NCI-H2196 (cell line): ENCODE data around the gene TBC1D10A.

Source experiments
- DNase-seq: peaks from one replicate; lab custom pipeline; 2025; ENCODE audit not compliant: unreplicated experiment; lab: John Stamatoyannopoulos, UW

TBC1D10A gene

DNA sequence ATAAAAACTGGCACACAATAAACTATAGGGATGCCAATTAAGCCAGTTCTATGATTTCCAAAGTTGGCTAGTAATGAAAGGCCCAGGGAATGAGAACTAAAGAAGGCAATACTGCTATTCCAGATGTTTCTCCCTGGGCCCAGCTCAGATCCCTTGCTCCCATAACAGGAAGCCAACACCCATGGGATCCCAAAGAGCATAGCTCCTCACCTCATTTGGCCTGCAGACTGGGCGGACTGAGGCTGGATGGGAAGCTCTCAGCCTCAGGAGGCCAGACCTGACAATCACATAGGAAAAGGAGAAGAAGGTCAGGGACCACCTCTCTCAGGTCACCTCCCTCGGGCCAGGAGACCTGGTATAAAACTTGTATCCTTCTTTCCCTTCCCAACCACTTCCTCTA, 5.3 kb downstream of the TBC1D10A start:
- DNase-seq = no peak

DNA sequence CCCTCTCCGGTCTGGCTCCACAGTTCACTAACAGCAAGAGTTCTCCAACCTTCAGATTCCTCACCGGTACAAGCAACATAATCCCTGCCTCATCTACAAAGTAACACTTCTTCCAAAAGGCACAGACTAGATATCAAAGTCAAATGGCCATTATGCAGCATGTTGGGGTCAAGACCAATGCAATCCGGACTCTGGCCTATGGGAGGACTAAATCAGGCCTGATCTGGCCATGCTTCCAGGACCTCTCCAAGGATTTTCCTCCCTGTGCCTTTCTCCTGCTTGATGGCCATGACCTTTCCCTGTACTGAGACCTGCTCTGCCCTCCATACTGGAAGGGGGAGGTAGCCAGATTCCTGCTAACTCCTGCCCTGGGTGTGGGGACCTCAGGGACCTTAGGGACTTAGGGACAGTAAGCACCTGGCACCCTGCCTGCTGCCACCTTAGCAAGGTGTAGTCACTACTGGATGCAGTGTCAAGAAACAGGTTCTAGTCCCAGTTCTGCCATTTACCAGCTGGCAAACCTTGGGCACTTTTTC, 6.7 kb downstream of the TBC1D10A start:
- DNase-seq = no peak

- no peak for DNase-seq
Measured at GRCh38 chr22:30318799-30319419, 7.8 kb downstream of the TBC1D10A start.

DNA sequence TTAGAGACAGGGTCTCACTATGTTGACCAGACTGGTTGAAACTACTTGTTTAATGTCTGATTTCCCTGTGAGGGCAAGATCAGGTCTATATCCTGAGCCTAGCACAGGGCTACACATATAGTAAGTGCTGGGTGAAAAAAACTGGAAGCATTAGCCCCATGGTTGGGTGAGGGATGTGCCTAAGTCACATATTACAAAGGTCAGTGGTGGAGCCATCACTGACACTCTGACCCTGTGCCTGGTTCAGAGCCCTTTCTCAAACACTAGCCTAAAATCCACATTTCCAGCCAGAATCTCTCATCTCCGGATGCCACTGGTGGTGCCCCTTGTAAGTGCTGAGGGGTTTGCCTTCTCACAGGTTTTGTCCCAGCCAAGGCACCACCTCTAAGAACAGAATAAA, 9.0 kb downstream of the TBC1D10A start:
- DNase-seq = no peak

DNA sequence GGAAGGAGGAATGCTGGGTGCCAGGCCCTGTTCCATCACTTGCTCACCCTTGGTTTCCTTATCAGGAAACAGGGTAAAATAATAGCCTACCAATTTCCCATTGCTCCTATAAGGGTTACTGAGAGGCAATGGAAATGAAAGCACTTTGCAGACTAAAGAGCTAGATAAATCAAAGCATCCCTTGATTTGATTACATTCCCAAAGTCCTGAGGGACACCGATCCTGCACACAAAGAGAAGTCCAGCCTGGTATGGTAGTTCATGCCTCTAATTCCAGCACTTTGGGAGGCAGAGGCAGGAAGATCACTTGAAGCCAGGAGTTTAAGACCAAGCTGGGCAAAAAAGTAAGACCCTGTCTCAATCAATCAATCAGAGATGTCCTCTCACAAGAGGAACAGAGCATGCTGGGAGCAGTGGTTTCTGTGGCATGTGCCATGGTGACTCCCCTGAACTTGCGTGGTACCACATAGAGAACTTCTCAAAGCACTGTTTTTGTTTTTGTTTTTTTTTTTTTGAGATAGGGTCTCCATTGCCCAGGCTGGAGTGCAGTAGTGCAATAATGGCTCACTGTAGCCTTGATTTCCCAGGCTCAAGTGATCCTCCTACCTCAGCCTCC, 10.7 kb downstream of the TBC1D10A start:
- no peak for DNase-seq

DNA sequence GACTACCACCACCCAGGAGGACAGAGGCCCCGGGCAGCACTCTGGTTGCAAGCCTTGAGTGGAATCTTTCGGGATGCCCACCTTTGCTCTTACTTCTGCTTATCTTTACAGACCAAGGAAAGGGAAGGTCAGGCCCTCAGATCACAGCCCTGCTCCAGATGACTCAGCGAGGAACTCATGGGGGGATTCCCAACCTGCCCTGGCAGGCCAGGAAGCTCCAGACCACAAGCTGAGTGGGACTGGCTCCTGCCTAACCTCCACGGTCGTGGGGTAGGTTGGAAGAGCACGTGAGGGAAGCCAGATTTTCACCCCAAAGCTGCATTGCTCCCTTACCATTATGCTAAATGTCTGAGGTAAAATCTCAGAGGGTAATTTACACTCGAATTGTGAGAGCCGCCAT, 11.8 kb downstream of the TBC1D10A start:
- DNase-seq = no peak

- no peak for DNase-seq
Measured at GRCh38 chr22:30313527-30314363, 13.0 kb downstream of the TBC1D10A start.

DNA sequence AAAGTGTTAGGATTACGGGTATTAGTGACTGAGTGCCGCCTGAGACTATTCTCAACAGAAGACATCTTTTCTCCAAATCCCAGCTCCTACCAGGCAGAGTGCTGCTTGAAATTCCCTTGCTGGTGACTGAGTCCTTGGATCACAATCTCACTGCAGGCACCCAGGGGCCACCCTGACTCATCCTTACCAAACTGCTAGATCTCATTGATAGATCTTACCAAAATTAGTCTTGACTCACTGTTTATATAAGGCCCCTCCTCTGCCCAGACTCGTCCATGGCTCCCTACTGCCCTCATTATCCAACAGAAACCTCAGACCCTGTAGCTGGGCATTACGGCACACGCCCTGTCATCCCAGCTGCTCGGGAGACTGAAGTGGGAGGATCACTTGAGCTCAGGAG, 14.7 kb downstream of the TBC1D10A start:
- no peak for DNase-seq

GRCh38 chr22:30310881-30311771, 15.6 kb downstream of the TBC1D10A start:
- DNase-seq = peak; percentile 29

- DNase-seq = no peak
Measured at GRCh38 chr22:30309951-30310741, 16.6 kb downstream of the TBC1D10A start.

DNA sequence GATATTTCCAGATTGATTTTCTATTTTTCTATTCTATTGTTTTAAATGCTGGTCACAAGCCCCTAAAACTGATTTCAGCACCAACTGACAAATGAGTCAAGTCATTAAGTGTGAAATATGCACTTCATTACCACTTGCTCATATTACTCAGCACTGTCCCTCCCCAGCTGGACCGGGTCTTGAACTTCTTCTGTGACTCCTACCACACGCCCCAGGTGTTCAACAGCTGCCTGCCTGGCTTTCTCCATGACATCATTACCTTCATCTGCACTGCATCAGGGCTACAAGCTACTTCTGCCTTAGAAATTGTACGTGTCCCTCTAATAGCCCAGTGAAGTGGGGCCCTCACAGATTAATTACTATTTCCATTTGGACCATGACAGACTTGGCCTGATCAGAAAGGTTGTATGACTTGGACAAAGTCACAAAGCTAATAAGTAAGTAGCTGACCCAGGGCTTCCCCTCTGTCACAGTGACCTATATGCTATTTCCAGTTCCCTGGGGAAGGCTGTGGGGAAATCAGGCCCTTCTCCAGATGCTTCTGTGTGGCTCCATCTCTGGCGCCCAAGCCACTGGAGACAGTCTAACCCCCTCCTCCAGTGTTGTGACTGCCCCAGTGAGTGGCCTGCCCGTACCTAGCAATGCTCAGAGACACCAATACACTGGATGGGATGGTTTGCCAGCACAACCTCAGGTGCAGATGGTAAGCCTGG, 18.1 kb downstream of the TBC1D10A start:
- no peak for DNase-seq

- DNase-seq = no peak
Measured at GRCh38 chr22:30308093-30308492, 18.6 kb downstream of the TBC1D10A start.

GRCh38 chr22:30307041-30307574, 19.6 kb downstream of the TBC1D10A start:
- no peak for DNase-seq

DNA sequence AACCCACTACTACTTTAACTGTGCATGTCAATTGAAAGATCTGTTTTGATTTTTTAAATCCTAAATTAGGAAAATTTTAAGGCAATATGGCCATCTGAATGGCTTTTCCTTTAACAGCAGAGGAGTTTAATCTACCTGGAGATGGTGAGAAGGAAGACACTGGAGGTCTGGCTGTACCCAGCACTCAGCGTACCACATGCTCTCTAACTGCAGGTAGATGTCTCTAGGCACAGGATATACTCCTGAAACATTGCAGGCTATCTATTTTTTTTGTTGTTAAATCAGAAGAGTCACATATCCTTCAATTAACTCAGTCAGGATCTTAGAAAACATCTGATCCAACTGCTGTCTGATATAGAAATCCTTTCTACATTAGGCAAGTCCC, 20.1 kb downstream of the TBC1D10A start:
- no peak for DNase-seq

DNA sequence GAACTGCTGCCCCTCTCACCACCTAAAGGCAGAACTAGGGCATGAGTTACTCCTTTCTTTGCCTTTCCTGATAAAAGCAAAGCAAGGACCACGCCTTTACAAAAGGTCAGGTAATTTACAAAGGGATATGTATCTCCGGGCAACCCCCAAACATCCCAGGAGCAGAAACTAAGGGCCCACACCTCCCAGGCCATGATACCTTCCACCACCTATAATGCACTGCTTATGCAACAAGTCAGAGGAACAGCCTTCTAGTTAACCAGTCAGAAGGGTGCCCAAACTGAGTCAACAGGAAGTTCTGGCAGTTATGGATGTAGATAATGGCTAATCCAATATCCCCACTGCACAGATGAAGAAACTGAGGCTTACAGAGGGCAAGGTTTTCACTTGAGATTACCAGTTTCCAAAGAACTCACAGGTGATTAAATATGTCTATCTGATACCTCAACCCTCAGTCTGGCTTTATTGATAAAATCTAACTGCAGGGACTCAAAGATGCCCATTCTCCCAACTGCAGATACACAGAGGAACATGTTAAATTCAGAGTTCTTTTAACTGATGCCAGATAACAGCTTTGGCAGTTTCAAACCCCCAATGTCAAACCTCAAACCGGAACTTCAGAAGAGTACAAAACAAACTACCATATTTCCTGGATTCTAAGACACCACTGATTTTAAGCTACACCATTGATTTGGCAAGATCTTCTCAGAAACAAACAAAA, 20.7 kb downstream of the TBC1D10A start:
- no peak for DNase-seq

GRCh38 chr22:30305519-30305905, 21.2 kb downstream of the TBC1D10A start:
- DNase-seq = no peak

- peak; percentile 36 for DNase-seq
Measured at GRCh38 chr22:30304495-30305244, 22.1 kb downstream of the TBC1D10A start.

- DNase-seq = no peak
Measured at GRCh38 chr22:30302810-30303138, 24.0 kb downstream of the TBC1D10A start.
